GM23248 (cell line): ENCODE data around the gene MYPN. TPM values are rescaled to one million over a fixed set of nuclear protein-coding genes. Genes with fewer than 3 reads are reported as not detected.
A peak's percentile ranks its signal among the peaks of the same experiment; 100 is the strongest.

Source experiments
- DNase-seq: peaks from one replicate; pipeline ENCODE4 v3.0.0-alpha.2; 2015
- H2AFZ ChIP-seq: fragments of 200-600 bp; sonication (generic); 2 replicates; pipeline ENCODE4 v1.6.1; 2016; ENCODE audit warnings: antibody characterized with exemption
- H3F3A ChIP-seq: fragments of 200-600 bp; sonication (generic); 2 replicates; pipeline ENCODE4 v1.6.1; 2016; ENCODE audit warnings: mild to moderate bottlenecking, antibody characterized with exemption, mixed run types; ENCODE audit not compliant: insufficient read depth
- H3K27ac ChIP-seq: fragments of 200-600 bp; sonication (generic); 2 replicates; pipeline ENCODE4 v1.5.1; 2016; ENCODE audit warnings: mild to moderate bottlenecking
- H3K27me3 ChIP-seq: fragments of 200-600 bp; sonication (generic); replicated peaks from 2 replicates; pipeline ENCODE4 v1.6.1; 2016; ENCODE audit warnings: mild to moderate bottlenecking; ENCODE audit not compliant: insufficient read depth
- H3K36me3 ChIP-seq: fragments of 200-600 bp; sonication (generic); 2 replicates; pipeline ENCODE4 v1.6.1; 2016; ENCODE audit warnings: low read depth, mild to moderate bottlenecking
- H3K4me1 ChIP-seq: fragments of 200-600 bp; sonication (generic); 2 replicates; pipeline ENCODE4 v1.6.1; 2016; ENCODE audit warnings: mild to moderate bottlenecking; ENCODE audit not compliant: insufficient read depth
- H3K4me2 ChIP-seq: fragments of 200-600 bp; sonication (generic); one replicate; pipeline ENCODE4 v1.6.1; 2016; ENCODE audit warnings: mild to moderate bottlenecking; ENCODE audit not compliant: unreplicated experiment
- H3K4me3 ChIP-seq: fragments of 200-600 bp; sonication (generic); 2 replicates; pipeline ENCODE4 v1.5.1; 2016; ENCODE audit warnings: mild to moderate bottlenecking
- H3K79me2 ChIP-seq: fragments of 200-600 bp; sonication (generic); 2 replicates; pipeline ENCODE4 v1.6.1; 2016; ENCODE audit warnings: mild to moderate bottlenecking; ENCODE audit not compliant: insufficient read depth
- H3K9ac ChIP-seq: fragments of 200-600 bp; sonication (generic); 2 replicates; pipeline ENCODE4 v1.6.1; 2016; ENCODE audit warnings: mild to moderate bottlenecking
- H3K9me2 ChIP-seq: fragments of 200-600 bp; sonication (generic); 2 replicates; pipeline ENCODE4 v1.6.1; 2016; ENCODE audit warnings: mixed run types, mild to moderate bottlenecking, moderate library complexity; ENCODE audit not compliant: insufficient read depth
- H3K9me3 ChIP-seq: fragments of 200-600 bp; sonication (generic); one replicate; pipeline ENCODE4 v1.6.1; 2017; ENCODE audit warnings: low read depth
- H4K20me1 ChIP-seq: fragments of 200-600 bp; sonication (generic); 2 replicates; pipeline ENCODE4 v1.6.0; 2016; ENCODE audit not compliant: insufficient read depth
- EZH2 ChIP-seq: fragments of 200-600 bp; sonication (generic); IDR thresholded peaks from 2 replicates; pipeline ENCODE4 v1.6.1; 2018; ENCODE audit warnings: antibody characterized with exemption, mild to moderate bottlenecking; ENCODE audit not compliant: insufficient read depth, poor library complexity, severe bottlenecking
- EZH2phosphoT487 ChIP-seq: fragments of 200-600 bp; sonication (generic); IDR thresholded peaks from 2 replicates; pipeline ENCODE4 v1.6.1; 2018; ENCODE audit warnings: antibody characterized with exemption, moderate library complexity, mild to moderate bottlenecking, low read depth; ENCODE audit not compliant: insufficient read depth
- WGBS, 2 experiments: methylation state at CpG; one replicate each; pipeline ENCODE4 v1.1.6; 2015 to 2017; ENCODE audit warnings: low lambda C conversion rate in 2 of 2, low coverage in 1 of 2; ENCODE audit errors: missing lambda C conversion rate in 2 of 2; 5-methylcytosine and 5-hydroxymethylcytosine counted together
- in situ Hi-C: fragments of 300-500 bp; cut with MboI; formaldehyde crosslinking; loops from 2 replicates; pipeline ENCODE4 v1.15.0; 2020
- polyA plus RNA-seq: library from polyadenylated mRNA; unstranded; fragments of >200 nt; fragmentation: Nextera tagmentation; extraction: Ambion mirVana; gene quantifications from 2 replicates; pipeline ENCODE4 v1.2.1, GENCODE V29; 2016
- total RNA-seq: library from RNA; depleted of rRNA; stranded (reverse); fragments of >200 nt; shearing (Covaris generic); gene quantifications from 2 replicates; pipeline ENCODE4 v1.2.3, GENCODE V29; 2014

The MYPN gene
- total and polyA plus RNA-seq, 2 experiments from 2014 or later = 9.2 to 14.5 TPM

DNA sequence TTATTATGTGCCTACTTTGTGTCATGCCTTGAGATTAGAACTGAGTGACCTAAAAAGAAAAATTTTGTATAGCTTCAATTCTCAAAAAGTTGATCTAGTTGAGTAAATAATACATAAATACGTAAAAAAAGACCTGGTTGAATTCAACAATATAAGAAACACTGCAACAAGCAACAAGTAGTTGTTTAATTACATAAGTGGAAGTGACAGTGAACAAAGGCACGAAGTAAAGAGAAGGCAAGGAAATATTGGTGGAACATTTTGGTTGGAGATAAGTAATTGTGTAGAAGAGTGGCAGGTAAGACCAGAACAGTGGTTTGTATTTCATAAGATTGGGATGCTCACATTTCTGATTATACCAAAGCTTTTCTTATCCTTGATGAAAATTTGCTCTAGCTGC, 8.2 kb upstream of the MYPN start:
- Histone ChIP-seq H3K27ac (peak overlapping the region; percentile 80), H3K36me3 (no peaks in the 10 kb centered on the region)

GRCh38 chr10:68103261-68103878, 5.9 kb upstream of the MYPN start:
- H3K4me1 ChIP-seq = peaks cover 89% of the 10 kb centered on the region
- no peak for TF ChIP-seq EZH2
- TF ChIP-seq EZH2phosphoT487 = no peak
- peak overlapping the region; percentile 1 for H3K4me2 ChIP-seq
- in situ Hi-C loops = no loop called here
- 58 to 62% methylated on average over 4 of the region's 4 CpGs for WGBS, 2 experiments
- no peaks in the 10 kb centered on the region; the same call in 1 of the 2 replicates for H3K9me2 ChIP-seq
- H3K79me2 ChIP-seq = peaks cover 35% of the 10 kb centered on the region
- no peaks in the 10 kb centered on the region; the same call in 1 of the 2 replicates for H3K36me3 ChIP-seq
- H3K9ac ChIP-seq = no peak overlapping the region
- peak; percentile 29 for DNase-seq
- H3F3A ChIP-seq = peaks cover 60% of the 10 kb centered on the region
- no peak overlapping the region; the same call in none of the 2 replicates for H2AFZ ChIP-seq
- no peaks in the 10 kb centered on the region for H4K20me1 ChIP-seq
- no peaks in the 10 kb centered on the region for H3K9me3 ChIP-seq
- H3K27ac ChIP-seq = peak overlapping the region; percentile 55
- H3K4me3 ChIP-seq = no peak overlapping the region
- no peaks in the 10 kb centered on the region for H3K27me3 ChIP-seq

More for the DNA sequence above, 8.2 kb upstream of the MYPN start:
- WGBS, 2 experiments = 98 to 99% methylated on average over 2 of the region's 2 CpGs
- Histone ChIP-seq H3K9me3 (no peaks in the 10 kb centered on the region), H3K4me2 (peak overlapping the region; percentile 35), H3K27me3 (no peaks in the 10 kb centered on the region), H2AFZ (peak overlapping the region; percentile 43; the same call in 1 of the 2 replicates), H3K9me2 (no peaks in the 10 kb centered on the region; the same call in 1 of the 2 replicates), H4K20me1 (no peaks in the 10 kb centered on the region), H3K9ac (no peak overlapping the region), H3K79me2 (peaks cover 18% of the 10 kb centered on the region), H3K4me1 (peaks cover 84% of the 10 kb centered on the region), H3K4me3 (no peak overlapping the region), H3F3A (peaks cover 68% of the 10 kb centered on the region)
- in situ Hi-C loops = no loop called here
- DNase-seq = no peak
- no peak for TF ChIP-seq EZH2
- no peak for TF ChIP-seq EZH2phosphoT487

- peak overlapping the region; percentile 55 for H3K27ac ChIP-seq
Observed at GRCh38 chr10:68103901-68104300, 5.4 kb upstream of the MYPN start.

DNA sequence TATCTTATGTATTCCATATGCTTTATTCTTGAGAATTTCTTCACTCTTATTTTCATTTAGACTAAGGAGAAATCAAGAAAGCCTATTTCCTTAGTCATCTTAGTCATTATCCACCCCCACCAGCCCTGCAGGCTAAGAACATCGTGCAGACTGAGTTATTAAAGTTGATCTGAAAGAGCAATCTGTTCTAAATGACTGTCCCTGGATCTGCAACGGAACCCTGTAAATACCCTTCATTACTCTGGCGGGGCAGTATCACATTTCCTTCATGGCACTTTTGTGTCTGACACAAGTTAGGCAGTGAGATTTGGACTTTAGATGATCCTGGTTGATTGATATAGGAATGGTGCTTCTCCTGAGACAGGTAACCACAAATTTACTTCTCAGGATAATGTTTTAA, 3.5 kb upstream of the MYPN start:
- H3K27ac ChIP-seq = peak overlapping the region; percentile 78
- H3K79me2 ChIP-seq = peaks cover 53% of the 10 kb centered on the region
- no peaks in the 10 kb centered on the region; the same call in 1 of the 2 replicates for H3K36me3 ChIP-seq
- TF ChIP-seq EZH2phosphoT487 = no peak
- DNase-seq = peak; percentile 88
- H3F3A ChIP-seq = peaks cover 38% of the 10 kb centered on the region
- no peak overlapping the region for H2AFZ ChIP-seq
- in situ Hi-C loops = loop anchor here (5.0 kb wide), 1 partner anchor 41 kb away; no protein-coding TSS in a partner anchor
- no peaks in the 10 kb centered on the region for H4K20me1 ChIP-seq
- peaks cover 87% of the 10 kb centered on the region for H3K4me1 ChIP-seq
- peak overlapping the region; percentile 74 for H3K4me3 ChIP-seq
- peak overlapping the region; percentile 67 for H3K9ac ChIP-seq
- H3K27me3 ChIP-seq = no peaks in the 10 kb centered on the region
- H3K9me3 ChIP-seq = no peaks in the 10 kb centered on the region
- H3K4me2 ChIP-seq = peak overlapping the region; percentile 94
- H3K9me2 ChIP-seq = no peaks in the 10 kb centered on the region; the same call in 1 of the 2 replicates
- WGBS, 2 experiments = 11 to 12% methylated on average over 3 of the region's 3 CpGs

More at GRCh38 chr10:68103901-68104300, 5.4 kb upstream of the MYPN start:
- in situ Hi-C loops = no loop called here
- TF ChIP-seq EZH2phosphoT487 = no peak
- TF ChIP-seq EZH2 = no peak
- no peaks in the 10 kb centered on the region; the same call in 1 of the 2 replicates for H3K36me3 ChIP-seq
- no peak overlapping the region for H3K4me3 ChIP-seq
- peaks cover 37% of the 10 kb centered on the region for H3K79me2 ChIP-seq
- H2AFZ ChIP-seq = no peak overlapping the region
- H4K20me1 ChIP-seq = no peaks in the 10 kb centered on the region
- H3K9me3 ChIP-seq = no peaks in the 10 kb centered on the region
- no peak for DNase-seq
- no peaks in the 10 kb centered on the region; the same call in 1 of the 2 replicates for H3K9me2 ChIP-seq
- peaks cover 57% of the 10 kb centered on the region for H3F3A ChIP-seq
- H3K4me2 ChIP-seq = no peak overlapping the region
- peaks cover 86% of the 10 kb centered on the region for H3K4me1 ChIP-seq
- WGBS, 2 experiments = 98 to 99% methylated on average over 3 of the region's 3 CpGs
- no peak overlapping the region for H3K9ac ChIP-seq
- H3K27me3 ChIP-seq = no peaks in the 10 kb centered on the region
